Spleen (tissue), 7 donors: Measurements from ENCODE around the gene IGSF6.
"Not testable (repeated sequence)": the region's sequence is repeated elsewhere in the genome, so short reads cannot be mapped to it uniquely, and the experiment has no call there.

Source experiments
- CTCF ChIP-seq, 11 experiments: fragments of 200-600 bp in 7 of 11; fragments of 450-650 bp in 4 of 11; sonication (generic) in 4 of 11; IDR thresholded peaks in 8 of 11; conservative IDR thresholded peaks in 3 of 11; 1 replicate in 7 of 11; 2 replicates in 4 of 11; pipeline versions ENCODE4 v1.4.0 to v1.8.0; 2016 to 2021; ENCODE audit warnings: antibody characterized with exemption in 11 of 11, inconsistent platforms in 4 of 11, mild to moderate bottlenecking in 1 of 11
- POLR2AphosphoS5 ChIP-seq, 3 donors: sonication (generic); formaldehyde crosslinking; IDR thresholded peaks; one replicate each; pipeline ENCODE4 v1.5.1; 2017; ENCODE audit warnings: antibody characterized with exemption in 3 of 3
- donor health status: DM: no; HTN: no; CAD: no; lungs with moderate emphysema.
- donor health status: DM: no; HTN: no; CAD: no.
- donor health status: DM: no; HTN: no; CAD: no.

DNA sequence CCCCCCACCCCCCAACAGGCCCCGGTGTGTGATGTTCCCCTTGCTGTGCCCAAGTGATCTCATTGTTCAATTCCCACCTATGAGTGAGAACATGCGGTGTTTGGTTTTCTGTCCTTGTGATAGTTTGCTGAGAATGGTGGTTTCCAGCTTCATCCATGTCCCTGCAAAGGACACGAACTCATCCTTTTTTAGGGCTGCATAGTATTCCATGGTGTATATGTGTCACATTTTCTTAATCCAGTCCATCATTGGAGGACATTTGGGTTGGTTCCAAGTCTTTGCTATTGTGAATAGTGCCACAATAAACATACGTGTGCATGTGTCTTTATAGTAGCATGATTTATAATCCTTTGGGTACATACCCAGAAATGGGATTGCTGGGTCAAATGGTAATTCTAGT, 38.6 kb upstream of the IGSF6 start:
- not testable (repeated sequence) for TF ChIP-seq CTCF (IDR thresholded peaks at IDR 0.05 in 8 of 11, conservative IDR thresholded peaks at IDR 0.05 in 3 of 11); POLR2AphosphoS5 (IDR thresholded peaks at IDR 0.05)
